H1 (cell line): Measurements from ENCODE around the gene RNF212. TPM values are rescaled to one million over a fixed set of nuclear protein-coding genes. Genes with fewer than 3 reads are reported as not detected.

Experiments
- BACH1 ChIP-seq: IDR thresholded peaks from 2 replicates; pipeline ENCODE4 v1.6.1; 2012; ENCODE audit warnings: low read length, improper control_type of control experiment
- CBX8 ChIP-seq: fragments of 300-800, 300-1000 bp; sonication (generic); IDR thresholded peaks from 2 replicates; pipeline ENCODE4 v1.7.1; 2016; ENCODE audit warnings: low read depth, low read length, borderline replicate concordance
- CHD7 ChIP-seq: fragments of 300-600 bp; sonication (generic); IDR thresholded peaks from 2 replicates; pipeline ENCODE4 v1.7.1; 2012; ENCODE audit warnings: low read length, moderate library complexity, mild to moderate bottlenecking, inconsistent platforms; ENCODE audit not compliant: insufficient replicate concordance
- KDM4A ChIP-seq: IDR thresholded peaks from one replicate; pipeline ENCODE4 v1.7.1; 2012; ENCODE audit warnings: low read depth, mild to moderate bottlenecking, moderate library complexity, low read length, inconsistent platforms; ENCODE audit not compliant: severe bottlenecking
- MAFK ChIP-seq: IDR thresholded peaks from 2 replicates; pipeline ENCODE4 v1.6.1; 2012; ENCODE audit warnings: low read depth, mild to moderate bottlenecking, improper control_type of control experiment, low read length
- NRF1 ChIP-seq: IDR thresholded peaks from 2 replicates; pipeline ENCODE4 v1.6.1; 2011; ENCODE audit warnings: mild to moderate bottlenecking, low read depth, low read length, improper control_type of control experiment
- RBBP5 ChIP-seq: IDR thresholded peaks from 2 replicates; pipeline ENCODE4 v1.7.1; 2012; ENCODE audit warnings: low read depth, mild to moderate bottlenecking, inconsistent platforms, low read length, moderate library complexity, borderline replicate concordance
- SIRT6 ChIP-seq: IDR thresholded peaks from one replicate; pipeline ENCODE4 v1.7.1; 2012; ENCODE audit warnings: low read length, inconsistent platforms
- SP4 ChIP-seq: IDR thresholded peaks from 2 replicates; pipeline ENCODE4 v1.6.1; 2012; ENCODE audit warnings: low read length, inconsistent platforms
- TCF12 ChIP-seq: IDR thresholded peaks from 2 replicates; pipeline ENCODE4 v1.6.1; 2011; ENCODE audit warnings: low read depth, mild to moderate bottlenecking, low read length
- ZNF274 ChIP-seq: IDR thresholded peaks from 2 replicates; pipeline ENCODE4 v1.7.0; 2012; ENCODE audit warnings: low read length, borderline replicate concordance; ENCODE audit errors: extremely low read depth
- polyA plus RNA-seq, 7 experiments: library from polyadenylated mRNA; depleted of rRNA in 3 of 7; stranded (reverse) in 5 of 7; unstranded in 2 of 7; fragments of >200 nt in 5 of 7; fragments of 200-250 nt in 2 of 7; gene quantifications; 1 replicate in 5 of 7; 2 replicates in 1 of 7; 4 replicates in 1 of 7; pipeline versions ENCODE4 v1.2.1 to v1.2.3, GENCODE V29; 2011 to 2013; ENCODE audit warnings: missing spikeins in 2 of 7, mixed read lengths in 2 of 7
- total RNA-seq: library from RNA; stranded (reverse); fragmentation: NEBNext Ultra II Directional; extraction: Animal tissue kit (Norgen Biotek cat#: 25700); gene quantifications from 2 replicates; pipeline ENCODE4 v1.2.1, GENCODE V29; 2021

RNF212 gene
- total and polyA plus RNA-seq, 2 of the 8 experiments (the other 6 are each of a cell fraction or from before 2014, with no cell fraction given), result 3.4 to 5.4 TPM

- no peak for TF ChIP-seq MAFK
- TF ChIP-seq CHD7, result no peak
- TF ChIP-seq CBX8, result no peak
- no peak for TF ChIP-seq TCF12
- no peak for TF ChIP-seq SP4
- TF ChIP-seq BACH1, result no peak
- no peak for TF ChIP-seq KDM4A
- no peak for TF ChIP-seq RBBP5
- no peak for TF ChIP-seq NRF1
- no peak for TF ChIP-seq ZNF274
- TF ChIP-seq SIRT6, result no peak
Observed at GRCh38 chr4:1091561-1091995, 21.8 kb downstream of the RNF212 start (continued).
